ENCODE results near the gene UQCR11.

Gene UQCR11

DNA sequence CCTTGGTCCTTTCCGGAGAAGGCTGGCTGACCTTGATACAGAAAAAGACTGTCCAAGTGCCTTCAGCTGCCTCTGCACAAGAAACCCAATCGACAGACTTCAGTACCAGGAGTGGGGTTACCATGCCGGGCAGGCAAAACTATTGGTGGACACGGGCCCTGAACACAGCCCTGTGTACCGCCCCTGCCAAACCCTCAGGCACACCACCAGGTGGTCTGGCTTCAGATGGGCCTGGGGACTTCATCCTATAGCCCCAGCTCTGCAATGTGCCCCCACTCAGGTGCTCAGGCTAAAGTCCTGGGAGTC is 29.6 kb upstream of the UQCR11 start:
- DNase-seq (no peak), ATAC-seq (no peak)

DNA sequence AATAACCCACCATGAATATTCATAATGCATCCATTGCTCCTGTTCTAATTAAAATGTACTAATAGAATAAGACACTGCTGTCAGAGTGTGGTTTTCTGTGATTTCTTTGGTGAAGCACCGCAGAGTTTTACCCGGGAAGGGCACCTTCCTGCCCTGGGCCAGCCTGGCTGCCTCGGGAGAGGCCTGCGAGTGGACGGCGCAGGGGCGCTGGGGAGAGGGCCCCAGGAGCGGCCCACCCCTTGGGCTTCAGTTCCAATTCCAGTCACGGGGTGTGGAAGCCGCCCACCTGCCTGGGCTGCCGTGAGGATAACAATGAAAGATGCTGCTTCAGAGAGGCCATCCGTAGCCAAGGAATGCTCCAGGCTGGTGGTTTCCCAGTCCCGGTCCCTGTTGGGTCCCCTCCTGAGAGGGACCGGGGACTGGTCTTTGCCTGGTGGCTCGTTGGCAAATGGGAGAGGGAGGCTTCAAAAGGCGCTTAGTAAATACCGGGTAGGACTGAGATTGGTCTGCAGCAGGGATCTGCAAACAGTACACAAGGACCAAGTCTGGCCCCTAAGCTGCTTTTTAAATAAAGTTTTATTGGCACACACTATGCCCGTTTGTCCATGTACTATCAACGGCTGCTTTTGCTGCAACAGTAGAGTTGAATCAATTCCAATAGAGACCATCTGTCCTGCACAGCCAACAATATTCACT is 29.1 kb upstream of the UQCR11 start:
- DNase-seq = no peak
- no peak for ATAC-seq

DNA sequence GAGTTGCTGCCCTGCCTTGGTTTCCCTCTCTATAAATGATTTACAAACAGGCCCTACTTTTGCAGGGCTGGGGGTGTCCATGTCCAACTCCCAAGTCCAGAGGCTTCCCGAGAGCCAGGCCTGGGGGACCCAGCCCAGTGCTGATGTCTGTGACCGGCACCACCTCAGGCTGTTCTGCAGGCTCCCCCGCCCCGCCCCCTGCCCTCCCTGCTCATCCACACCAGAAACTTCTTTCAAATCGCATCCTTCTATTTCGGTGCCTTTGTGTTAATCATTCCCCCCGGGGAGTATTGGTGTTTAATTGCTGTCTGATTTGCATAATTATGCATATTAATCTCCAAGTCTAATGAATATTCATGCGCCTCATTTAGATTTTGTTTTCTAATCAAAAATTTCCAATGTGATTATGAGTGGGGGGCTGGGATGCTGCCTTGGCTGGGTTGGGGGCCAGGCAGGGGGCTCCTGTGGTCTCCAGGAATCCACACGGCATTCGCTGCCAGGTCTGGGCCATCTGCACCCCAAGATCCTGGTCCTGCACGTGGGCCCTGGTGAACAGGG is 28.1 kb upstream of the UQCR11 start:
- DNase-seq = no peak
- ATAC-seq = no peak

GRCh38 chr19:1632462-1633268 is 27.4 kb upstream of the UQCR11 start:
- DNase-seq (no peak), ATAC-seq (no peak)

GRCh38 chr19:1631557-1632100 is 26.4 kb upstream of the UQCR11 start:
- DNase-seq = no peak
- no peak for ATAC-seq

DNA sequence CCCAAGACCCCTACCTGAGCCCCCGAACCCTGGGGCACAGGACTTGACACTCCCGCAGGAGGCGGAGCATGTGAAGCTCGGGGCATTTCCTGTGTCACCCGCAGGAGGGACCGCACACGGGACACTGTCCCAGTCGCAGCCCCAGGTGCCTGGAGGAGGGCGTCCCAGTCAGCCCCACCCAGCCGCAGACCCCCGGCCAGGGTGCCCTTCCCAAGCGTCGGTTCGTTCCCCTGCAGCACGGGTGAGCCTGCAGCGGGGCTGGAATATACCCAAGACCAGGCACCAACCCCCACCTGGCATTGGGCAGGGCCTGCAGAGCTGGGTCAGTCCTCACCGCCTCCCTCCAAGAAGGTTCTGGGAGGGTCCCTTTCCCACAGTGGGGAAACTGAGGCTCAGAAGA is 25.5 kb upstream of the UQCR11 start:
- ATAC-seq (no peak), DNase-seq (no peak)

DNA sequence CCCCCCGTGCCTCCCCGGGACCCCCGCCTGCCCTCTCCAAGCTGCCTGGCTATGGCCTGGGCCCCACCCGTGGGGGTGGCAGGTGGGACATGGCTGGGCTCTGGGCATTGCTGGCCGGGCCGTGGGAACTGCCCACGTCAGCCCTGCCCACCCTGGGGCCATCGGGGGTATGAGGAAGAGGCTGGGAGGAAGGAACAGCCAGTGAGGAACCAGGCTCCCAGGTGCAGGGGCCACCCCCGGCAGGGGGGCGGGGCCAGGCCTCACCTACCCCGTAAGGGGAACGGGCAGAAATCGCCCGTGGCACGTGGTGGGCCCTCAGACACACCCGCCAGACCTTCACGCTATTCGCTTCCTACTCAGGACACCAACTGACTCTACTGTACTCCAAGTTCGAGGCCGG is 24.8 kb upstream of the UQCR11 start:
- ATAC-seq (no peak), DNase-seq (no peak)

- DNase-seq = no peak
- ATAC-seq = no peak
These were observed 24.1 kb upstream of the UQCR11 start for GRCh38 chr19:1629256-1629808.

DNA sequence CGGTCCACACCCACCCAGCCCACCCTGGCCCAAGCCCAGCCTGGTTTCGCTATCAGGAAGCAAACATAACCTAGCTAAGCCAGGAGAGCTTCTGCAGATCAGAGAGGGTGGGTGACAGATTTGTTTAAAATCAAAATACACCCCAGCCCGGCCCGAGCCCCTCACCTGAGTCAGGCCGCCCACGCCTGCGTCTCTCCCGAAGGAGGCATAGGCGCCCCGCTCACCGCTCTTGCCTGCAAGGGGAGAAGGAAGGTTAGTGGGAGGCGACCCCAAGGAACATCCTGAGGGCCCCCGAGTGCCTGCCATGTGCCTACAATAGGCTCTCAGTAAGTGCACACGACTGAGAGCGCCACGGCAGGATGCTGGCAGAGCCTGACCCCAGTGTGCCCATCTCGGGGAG is 21.9 kb upstream of the UQCR11 start:
- no peak for DNase-seq
- ATAC-seq = no peak

DNA sequence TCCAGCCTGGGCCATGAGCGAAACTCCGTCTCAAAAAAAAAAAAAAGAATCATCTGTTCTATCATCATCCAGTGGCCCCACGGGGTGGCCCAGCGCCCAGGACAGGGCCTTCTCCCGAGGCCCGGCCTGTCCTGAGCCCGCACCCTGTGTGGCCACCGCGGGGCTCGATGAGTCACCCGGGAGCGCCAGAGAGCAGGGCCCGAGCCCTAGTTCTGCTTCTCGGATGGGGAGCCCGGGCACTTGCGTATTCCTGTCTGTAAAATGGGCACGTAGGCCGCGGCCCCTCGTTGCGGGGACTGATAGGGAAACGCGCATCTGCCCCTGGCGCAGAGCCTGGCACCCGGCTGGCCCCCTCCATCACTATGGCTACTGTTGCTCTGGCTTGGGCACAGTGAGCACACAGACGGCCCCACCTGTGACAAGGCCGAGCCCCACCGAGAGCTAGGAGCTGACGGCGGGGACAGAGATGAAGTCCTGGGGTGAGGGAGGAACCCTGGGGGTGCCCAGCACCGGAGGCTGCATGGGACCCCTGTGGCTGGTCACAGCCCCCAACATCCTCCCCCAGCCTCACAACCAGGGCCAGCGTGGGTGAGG is 21.3 kb upstream of the UQCR11 start:
- no peak for ATAC-seq

DNA sequence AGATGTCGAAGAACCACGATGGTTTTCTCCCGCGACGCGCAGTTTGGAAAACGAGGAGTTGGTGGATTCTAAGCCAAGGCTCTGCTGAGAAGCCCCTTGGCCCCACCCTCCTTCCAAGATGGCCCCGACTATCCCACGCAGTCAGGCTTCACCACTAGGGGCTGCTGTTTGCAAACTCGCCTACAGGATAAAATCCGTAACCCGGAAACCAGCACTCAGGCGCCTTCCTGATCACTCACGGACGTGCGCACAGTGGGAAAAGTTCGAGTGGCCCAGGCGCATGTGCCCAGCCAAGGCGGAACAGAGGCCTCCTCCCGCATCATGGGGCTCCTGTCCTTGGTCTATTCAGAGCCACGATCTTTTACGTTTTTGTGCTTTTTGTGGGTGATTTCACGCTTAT is 19.2 kb upstream of the UQCR11 start:
- ATAC-seq = peak; percentile 48
- DNase-seq = peak; percentile 68

More for the DNA sequence above, 21.3 kb upstream of the UQCR11 start:
- DNase-seq = no peak

DNA sequence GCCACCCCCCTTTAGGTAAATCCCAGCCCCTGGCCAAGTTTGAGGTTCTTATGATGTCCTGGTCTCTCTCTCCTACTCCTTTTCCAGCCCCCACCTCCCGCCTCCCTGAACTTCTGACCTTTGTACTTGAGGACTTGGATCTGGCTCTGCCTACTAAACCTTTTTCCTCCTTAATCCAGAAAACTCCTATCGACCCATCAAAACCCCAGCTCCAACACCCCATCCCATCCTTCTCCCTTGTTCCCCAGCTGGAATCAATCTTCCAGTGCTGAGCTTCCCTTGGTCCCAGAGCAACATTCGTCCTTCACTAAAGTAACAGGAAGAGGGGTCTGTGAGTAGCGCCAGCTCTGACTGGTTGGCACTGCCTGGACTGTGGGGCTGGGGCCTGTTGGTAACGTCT is 17.3 kb upstream of the UQCR11 start:
- ATAC-seq (no peak), DNase-seq (no peak)

GRCh38 chr19:1622007-1622406 is 16.7 kb upstream of the UQCR11 start:
- DNase-seq (no peak), ATAC-seq (no peak)

GRCh38 chr19:1621574-1621973 is 16.3 kb upstream of the UQCR11 start:
- DNase-seq = no peak
- no peak for ATAC-seq

DNA sequence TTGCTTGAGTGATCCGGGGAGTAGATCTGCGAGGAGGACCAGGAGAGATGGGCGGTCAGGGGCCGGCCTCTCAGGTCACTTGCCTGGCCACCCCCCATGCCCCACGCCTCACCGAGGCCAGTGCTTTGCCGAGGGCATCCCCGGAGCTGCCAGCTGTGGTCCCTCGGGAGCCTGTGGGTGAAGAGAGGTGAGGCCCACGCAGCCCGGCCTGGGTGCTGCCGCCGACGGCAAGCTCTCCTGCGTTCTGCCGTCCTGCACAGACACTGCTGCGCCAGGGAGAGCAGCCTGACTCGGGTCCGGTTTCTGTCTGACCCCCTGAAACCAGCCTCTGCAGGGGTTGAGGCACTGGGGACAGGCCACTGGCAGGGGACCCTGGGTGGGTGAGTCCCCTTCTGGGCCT is 15.8 kb upstream of the UQCR11 start:
- no peak for DNase-seq
- no peak for ATAC-seq

DNA sequence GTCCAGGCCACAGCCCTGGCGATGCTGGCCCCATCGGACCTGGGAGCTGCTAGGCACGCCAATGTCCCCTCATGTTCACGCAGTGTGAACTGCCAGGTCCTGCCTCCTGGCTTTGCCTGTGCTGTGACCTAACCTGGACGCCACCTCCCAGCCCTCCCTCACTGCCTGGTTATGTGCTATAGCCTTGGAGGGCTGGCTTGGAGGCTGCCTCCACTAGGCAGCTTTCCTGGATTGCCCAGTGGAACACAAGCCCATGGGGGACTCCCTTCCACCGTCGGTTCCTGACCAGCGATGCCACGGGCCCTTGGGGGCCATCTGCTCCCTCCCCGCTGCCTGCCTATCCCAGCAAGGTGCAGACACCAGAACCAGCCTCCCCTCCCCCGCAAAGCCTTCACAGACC is 15.2 kb upstream of the UQCR11 start:
- no peak for ATAC-seq

DNA sequence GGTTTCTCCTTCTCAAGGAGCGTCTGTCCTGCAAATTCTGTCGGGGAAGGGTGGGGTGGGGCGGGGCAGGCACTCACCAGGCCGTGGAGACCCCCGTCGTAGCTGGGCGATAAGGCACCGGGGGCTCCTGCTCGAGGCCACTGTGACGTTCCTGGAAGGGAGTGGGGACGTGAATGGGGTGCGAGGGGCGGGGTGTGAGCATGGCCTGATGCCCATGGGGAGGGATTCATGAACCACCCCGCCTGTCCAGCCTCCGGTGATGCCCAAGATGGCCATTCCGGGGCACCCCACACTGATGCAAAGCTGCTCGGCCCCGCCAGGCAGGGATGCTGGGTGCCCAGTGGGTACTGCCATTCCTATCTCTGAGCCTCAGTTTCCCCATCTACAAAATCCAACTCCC is 14.4 kb upstream of the UQCR11 start:
- ATAC-seq (no peak), DNase-seq (no peak)

More for the DNA sequence above, 15.2 kb upstream of the UQCR11 start:
- DNase-seq = no peak

DNA sequence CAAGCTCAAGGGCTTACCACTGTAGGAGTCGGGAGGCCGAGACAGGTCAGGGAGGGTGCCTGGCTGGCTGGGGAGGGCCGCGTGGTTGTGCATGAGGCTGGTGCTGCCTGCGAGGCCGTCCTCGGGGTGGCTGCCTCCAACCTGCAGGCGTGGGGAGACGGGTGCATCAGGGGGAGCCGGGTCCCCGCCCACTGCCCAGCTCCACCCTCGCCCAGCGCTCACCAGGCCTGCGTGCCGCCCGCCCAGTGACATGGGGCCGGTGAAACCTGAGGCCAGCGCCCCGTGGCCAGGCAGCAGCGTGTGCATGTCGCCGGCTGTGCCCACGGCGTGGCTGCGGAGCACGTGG is 13.8 kb upstream of the UQCR11 start:
- DNase-seq (no peak), ATAC-seq (no peak)

- peak; percentile 47 for ATAC-seq
These were observed 13.2 kb upstream of the UQCR11 start for GRCh38 chr19:1618157-1619093.

DNA sequence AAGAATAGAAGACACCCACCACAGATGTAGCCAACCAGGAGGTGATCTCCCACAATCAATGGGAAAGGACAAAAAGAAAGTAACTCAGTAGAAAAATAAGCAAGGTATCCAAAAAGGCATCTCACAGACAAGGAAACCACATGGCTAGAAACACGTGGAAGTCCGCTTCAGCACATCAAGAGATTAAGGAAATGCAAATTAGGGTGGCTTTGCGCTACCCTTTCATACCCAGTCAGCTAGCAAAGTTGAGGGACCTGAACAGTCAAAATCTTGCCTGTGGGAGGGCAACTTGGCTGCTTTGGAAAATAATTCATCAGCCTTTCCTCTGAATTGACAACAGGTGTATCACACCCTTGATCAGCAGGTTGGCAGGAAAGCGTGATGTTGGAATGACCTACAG is 11.6 kb upstream of the UQCR11 start:
- no peak for DNase-seq
- ATAC-seq = peak; percentile 74

More at GRCh38 chr19:1618157-1619093, 13.2 kb upstream of the UQCR11 start:
- peak; percentile 41 for DNase-seq

- no peak for DNase-seq
These were observed 11.1 kb upstream of the UQCR11 start for GRCh38 chr19:1616396-1616795.

More at GRCh38 chr19:1616396-1616795, 11.1 kb upstream of the UQCR11 start:
- no peak for ATAC-seq

All from stimulated activated naive CD8-positive, alpha-beta T cell treated with anti-CD3 and anti-CD28 coated beads, Interleukin-15, Interleukin-2, amounts not matched to agents 100 U/mL and 50 U/mL, for 24 hours (primary cell).